GM12878 (cell line): ENCODE data around the gene SEC14L1. TPM values are rescaled to one million over a fixed set of nuclear protein-coding genes. Genes with fewer than 3 reads are reported as not detected.

ENCODE experiments used
- ATAC-seq: fragments of 200-7000 bp; cut with Tn5 transposase; 3 replicates; pipeline ENCODE4 v1.9.1; 2020; ENCODE audit warnings: mild to moderate bottlenecking, moderate library complexity
- BruUV-seq: library from RNA; stranded (reverse); fragments of 400-500 nt; replicated peaks from 2 replicates; lab custom pipeline; 2021; lab: Mats Ljungman, UMichigan
- CTCF ChIA-PET: fragments of 300-600 bp; sonication (Branson Sonifier 250); formaldehyde crosslinking; extraction: SDS; loops from one replicate; lab custom pipeline; 2021; ENCODE audit warnings: inconsistent platforms; lab: Yijun Ruan, JAX
- POLR2A ChIA-PET: fragments of 350-600 bp; formaldehyde crosslinking; extraction: SDS; loops from one replicate; lab custom pipeline; 2021; ENCODE audit warnings: inconsistent platforms; lab: Charles Lee
- RAD21 ChIA-PET: fragments of 300-600 bp; sonication (Branson Sonifier 250); formaldehyde crosslinking; loops from one replicate; lab custom pipeline; 2023; ENCODE audit warnings: antibody characterized with exemption; ENCODE audit not compliant: unreplicated experiment; lab: Charles Lee
- SMC1A ChIA-PET: fragments of 300-600 bp; sonication (Branson Sonifier 250); formaldehyde crosslinking; loops from one replicate; lab custom pipeline; 2023; ENCODE audit not compliant: unreplicated experiment, uncharacterized antibody; lab: Charles Lee
- DNase-seq: peaks from one replicate; pipeline ENCODE4 v3.0.0-alpha.2; 2011; ENCODE audit warnings: low read depth, low spot score
- FAIRE-seq: peaks from 3 replicates; lab custom pipeline; 2011; peaks lifted over from hg19 to GRCh38; lab: Jason Lieb, UNC
- H2AFZ ChIP-seq: 2 replicates; pipeline ENCODE4 v1.6.0; 2011; ENCODE audit warnings: low read depth, low read length, control low read depth; ENCODE audit not compliant: control insufficient read depth
- H3K27ac ChIP-seq: 2 replicates; pipeline ENCODE4 v1.5.1; 2011; ENCODE audit warnings: control low read depth; ENCODE audit not compliant: control insufficient read depth, insufficient read depth
- H3K27me3 ChIP-seq, 2 experiments: replicated peaks in 1 of 2; 2 replicates each; pipeline versions ENCODE4 v1.6.0 to v1.6.1; 2011; ENCODE audit warnings: low read length in 1 of 2; ENCODE audit not compliant: control insufficient read depth in 2 of 2, insufficient read depth in 2 of 2
- H3K36me3 ChIP-seq, 2 experiments: 2 replicates each; pipeline ENCODE4 v1.5.1; 2011; ENCODE audit warnings: low read length in 1 of 2; ENCODE audit not compliant: control insufficient read depth in 2 of 2, insufficient read depth in 2 of 2
- H3K4me1 ChIP-seq: 2 replicates; pipeline ENCODE4 v1.6.1; 2011; ENCODE audit warnings: mild to moderate bottlenecking, low read length, moderate library complexity, mixed read lengths; ENCODE audit not compliant: control insufficient read depth, insufficient read depth
- H3K4me2 ChIP-seq: 2 replicates; pipeline ENCODE4 v1.6.0; 2011; ENCODE audit warnings: control low read depth; ENCODE audit not compliant: control insufficient read depth, insufficient read depth
- H3K4me3 ChIP-seq: fragments of 200-600 bp; sonication (generic); 2 replicates; pipeline ENCODE4 v1.5.1; 2016
- H3K79me2 ChIP-seq: 2 replicates; pipeline ENCODE4 v1.6.0; 2011; ENCODE audit warnings: low read length; ENCODE audit not compliant: control insufficient read depth, insufficient read depth
- H3K9ac ChIP-seq: 2 replicates; pipeline ENCODE4 v1.8.0; 2011; ENCODE audit warnings: low read length, control low read depth, mixed read lengths; ENCODE audit not compliant: control insufficient read depth, insufficient read depth
- H3K9me3 ChIP-seq: replicated peaks from 3 replicates; pipeline ENCODE4 v1.5.1; 2011; ENCODE audit warnings: mild to moderate bottlenecking, low read length; ENCODE audit not compliant: control insufficient read depth, insufficient read depth
- H4K20me1 ChIP-seq: 2 replicates; pipeline ENCODE4 v1.6.0; 2011; ENCODE audit not compliant: control insufficient read depth, insufficient read depth
- DPF2 ChIP-seq: fragments of 450-650 bp; IDR thresholded peaks from 2 replicates; pipeline ENCODE4 v1.6.1; 2017; ENCODE audit warnings: mild to moderate bottlenecking
- EED ChIP-seq: sonication (generic); IDR thresholded peaks from 2 replicates; pipeline ENCODE4 v1.6.1; 2016; ENCODE audit warnings: antibody characterized with exemption, low read depth
- IKZF2 ChIP-seq, 2 experiments: fragments of 450-650 bp; IDR thresholded peaks; 2 replicates each; pipeline ENCODE4 v1.6.1; 2017; ENCODE audit warnings: mild to moderate bottlenecking in 2 of 2, moderate library complexity in 2 of 2
- MEF2B ChIP-seq: fragments of 450-650 bp; IDR thresholded peaks from 2 replicates; pipeline ENCODE4 v1.6.1; 2018; ENCODE audit warnings: mild to moderate bottlenecking, moderate library complexity; ENCODE audit not compliant: partially characterized antibody, poor library complexity, severe bottlenecking
- MTA2 ChIP-seq: fragments of 450-650 bp; IDR thresholded peaks from 2 replicates; pipeline ENCODE4 v1.6.1; 2016; ENCODE audit warnings: low read depth, mild to moderate bottlenecking, moderate library complexity
- POLR2A ChIP-seq: IDR thresholded peaks from 2 replicates; pipeline ENCODE4 v1.6.1; 2011; ENCODE audit warnings: low read depth, mild to moderate bottlenecking, low read length
- POU2F2 ChIP-seq: IDR thresholded peaks from 3 replicates; pipeline ENCODE4 v1.6.1; 2011; ENCODE audit warnings: low read depth, mild to moderate bottlenecking, low read length, borderline replicate concordance
- TBL1XR1 ChIP-seq: IDR thresholded peaks from 2 replicates; pipeline ENCODE4 v1.6.1; 2012; ENCODE audit warnings: low read depth, low read length, improper control_type of control experiment
- ZBED1 ChIP-seq: IDR thresholded peaks from 2 replicates; pipeline ENCODE4 v1.6.1; 2016; ENCODE audit warnings: borderline replicate concordance
- ZNF384 ChIP-seq: IDR thresholded peaks from 2 replicates; pipeline ENCODE4 v1.6.1; 2012; ENCODE audit warnings: low read depth, mild to moderate bottlenecking, low read length, improper control_type of control experiment, borderline replicate concordance
- WGBS: methylation state at CpG from one replicate; pipeline ENCODE4 v1.1.6; 2016; ENCODE audit warnings: low lambda C conversion rate; ENCODE audit not compliant: insufficient replicate concordance, insufficient coverage; ENCODE audit errors: missing lambda C conversion rate; 5-methylcytosine and 5-hydroxymethylcytosine counted together
- in situ Hi-C: fragments of 300-500 bp; cut with MboI; formaldehyde crosslinking; loops from 9 replicates; pipeline ENCODE4 v1.14.3; 2018; ENCODE audit warnings: mixed read lengths
- intact Hi-C: fragments of 100-400 bp; cut with micrococcal nuclease; formaldehyde crosslinking; loops from one replicate; pipeline ENCODE4 v1.14.2; 2022; ENCODE audit not compliant: unreplicated experiment
- polyA plus RNA-seq, 11 experiments: library from polyadenylated mRNA; depleted of rRNA in 4 of 11; unstranded in 6 of 11; stranded (reverse) in 5 of 11; fragments of >200 nt; fragmentation: Nextera tagmentation in 4 of 11; fragmentation: Illumina TruSeq in 1 of 11; extraction: Ambion mirVana in 4 of 11; extraction: Trizol in 1 of 11; gene quantifications; 1 replicate in 1 of 11; 2 replicates in 10 of 11; pipeline versions ENCODE4 v1.2.1 to v1.2.3, GENCODE V29; 2011 to 2016; ENCODE audit warnings: inconsistent platforms in 2 of 11, missing spikeins in 2 of 11, low read depth in 1 of 11
- total RNA-seq, 4 experiments: library from RNA; depleted of rRNA in 3 of 4; stranded (reverse); fragments of >200 nt in 3 of 4; fragmentation: Illumina TruSeq in 1 of 4; extraction: Trizol in 1 of 4; gene quantifications; 2 replicates each; pipeline versions ENCODE4 v1.2.1 to v1.2.3, GENCODE V29; 2013 to 2021
- TF ChIP-seq, protein P1 (sequence below): fragments of 450-650 bp; IDR thresholded peaks from 2 replicates; pipeline ENCODE4 v1.6.1; 2017; ENCODE audit warnings: mild to moderate bottlenecking, moderate library complexity
- TF ChIP-seq, protein P2 (sequence below): fragments of 450-650 bp; IDR thresholded peaks from 2 replicates; pipeline ENCODE4 v1.6.1; 2014; ENCODE audit warnings: mild to moderate bottlenecking
- TF ChIP-seq, protein P3 (sequence below): IDR thresholded peaks from 2 replicates; pipeline ENCODE4 v1.6.1; 2012; ENCODE audit warnings: low read depth, low read length, improper control_type of control experiment
- TF ChIP-seq, protein P4 (sequence below): IDR thresholded peaks from 2 replicates; pipeline ENCODE4 v1.6.1; 2011; ENCODE audit warnings: low read depth, mild to moderate bottlenecking, low read length, moderate library complexity, borderline replicate concordance; ENCODE audit errors: extremely low read depth
- TF ChIP-seq, protein P5 (sequence below), 3 experiments: IDR thresholded peaks in 2 of 3; conservative IDR thresholded peaks in 1 of 3; 2 replicates each; pipeline ENCODE4 v1.5.1; 2011; ENCODE audit warnings: low read depth in 3 of 3, low read length in 3 of 3, mild to moderate bottlenecking in 3 of 3, control low read depth in 2 of 3, moderate library complexity in 2 of 3, inconsistent platforms in 1 of 3, mixed read lengths in 1 of 3; ENCODE audit not compliant: control insufficient read depth in 2 of 3, insufficient read depth in 1 of 3; ENCODE audit errors: extremely low read depth in 1 of 3

The SEC14L1 gene
- total and polyA plus RNA-seq, 10 of the 15 experiments (the other 5 are each of a cell fraction or from before 2014, with no cell fraction given), result 6.3 to 66.1 (median 33.5) TPM

DNA sequence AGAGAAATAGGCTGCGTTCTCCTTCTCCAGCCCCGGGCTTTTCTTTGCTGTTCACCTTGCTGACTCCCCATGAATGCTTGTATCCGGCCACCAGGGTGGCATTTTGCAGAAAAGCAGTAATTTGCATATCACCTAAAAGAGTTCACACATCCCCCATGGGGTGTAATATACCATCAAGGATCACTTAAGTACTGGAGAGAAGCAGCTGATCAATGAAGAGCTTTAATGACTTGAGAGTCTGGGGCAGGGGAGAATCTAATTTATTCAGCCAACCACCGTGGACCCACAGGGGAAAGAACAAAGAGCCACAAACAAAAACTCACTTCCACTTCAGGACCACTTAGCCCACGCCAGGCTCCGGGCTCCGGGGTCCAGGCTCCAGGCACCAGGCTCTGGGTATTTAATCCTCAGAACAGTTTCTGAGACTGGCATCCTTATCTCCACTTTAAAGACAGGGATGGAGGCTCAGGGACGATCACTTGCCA lies 33.9 kb upstream of the SEC14L1 start:
- SMC1A ChIA-PET, result interaction anchor here (0.7 to 4.4 kb wide), 15 partner anchors 9 to 218 kb away, joined by 3 to 29 read pairs (median 5); partner anchors contain the start of gene SEC14L1
- Histone ChIP-seq H3K27me3 (no peaks in the 10 kb centered on the region), H3K4me3 (peak overlapping the region; percentile 46; the same call in 1 of the 2 replicates), H3K36me3 (no peaks in the 10 kb centered on the region), H2AFZ (no peak overlapping the region), H3K4me1 (peaks cover 47% of the 10 kb centered on the region), H3K9ac (peak overlapping the region; percentile 70), H3K9me3 (no peaks in the 10 kb centered on the region), H3K4me2 (peak overlapping the region; percentile 96), H4K20me1 (no peaks in the 10 kb centered on the region), H3K79me2 (no peaks in the 10 kb centered on the region), H3K27ac (peak overlapping the region; percentile 83)
- in situ Hi-C loops, result no loop called here
- CTCF ChIA-PET, result interaction anchor here (0.8 to 5.0 kb wide), 9 partner anchors 16 to 127 kb away, joined by 3 to 34 read pairs (median 3); partner anchors contain the start of gene SEC14L1
- intact Hi-C loops, result loop anchor here (1.0 to 5.0 kb wide), 2 partner anchors 33 to 105 kb away; partner anchors contain the start of gene SEC14L1
- no TSS peak for BruUV-seq
- FAIRE-seq, result no peak
- POLR2A ChIA-PET, result interaction anchor here (0.6 to 6.2 kb wide), 6 partner anchors 17 to 216 kb away, joined by 3 to 60 read pairs (median 5); partner anchors contain the start of gene SEC14L1
- peak; percentile 64 for DNase-seq
- RAD21 ChIA-PET, result interaction anchor here (1.0 to 6.6 kb wide), 10 partner anchors 9 to 335 kb away, joined by 3 to 87 read pairs (median 10); partner anchors contain the start of gene SEC14L1
- peak; percentile 72 for ATAC-seq
- WGBS, result under 1% methylated on average over 8 of the region's 8 CpGs
- TF ChIP-seq TBL1XR1 (0 out of 2 replicates have a peak, but pooled peaks have one; percentile 39), MTA2 (peak; percentile 45), DPF2 (peak; percentile 57; the same call in 1 of the 2 replicates), POU2F2 (peak; percentile 96), EED (0 out of 2 replicates have a peak, but pooled peaks have one; percentile 19), ZBED1 (no peak; the same call in 1 of the 2 replicates), MEF2B (peak; percentile 22), POLR2A (0 out of 2 replicates have a peak, but pooled peaks have one; percentile 21), ZNF384 (no peak), IKZF2 (IDR thresholded peaks at IDR 0.05) (no peak; a peak in 1 of 4 replicates)
- TF ChIP-seq, protein P1, sequence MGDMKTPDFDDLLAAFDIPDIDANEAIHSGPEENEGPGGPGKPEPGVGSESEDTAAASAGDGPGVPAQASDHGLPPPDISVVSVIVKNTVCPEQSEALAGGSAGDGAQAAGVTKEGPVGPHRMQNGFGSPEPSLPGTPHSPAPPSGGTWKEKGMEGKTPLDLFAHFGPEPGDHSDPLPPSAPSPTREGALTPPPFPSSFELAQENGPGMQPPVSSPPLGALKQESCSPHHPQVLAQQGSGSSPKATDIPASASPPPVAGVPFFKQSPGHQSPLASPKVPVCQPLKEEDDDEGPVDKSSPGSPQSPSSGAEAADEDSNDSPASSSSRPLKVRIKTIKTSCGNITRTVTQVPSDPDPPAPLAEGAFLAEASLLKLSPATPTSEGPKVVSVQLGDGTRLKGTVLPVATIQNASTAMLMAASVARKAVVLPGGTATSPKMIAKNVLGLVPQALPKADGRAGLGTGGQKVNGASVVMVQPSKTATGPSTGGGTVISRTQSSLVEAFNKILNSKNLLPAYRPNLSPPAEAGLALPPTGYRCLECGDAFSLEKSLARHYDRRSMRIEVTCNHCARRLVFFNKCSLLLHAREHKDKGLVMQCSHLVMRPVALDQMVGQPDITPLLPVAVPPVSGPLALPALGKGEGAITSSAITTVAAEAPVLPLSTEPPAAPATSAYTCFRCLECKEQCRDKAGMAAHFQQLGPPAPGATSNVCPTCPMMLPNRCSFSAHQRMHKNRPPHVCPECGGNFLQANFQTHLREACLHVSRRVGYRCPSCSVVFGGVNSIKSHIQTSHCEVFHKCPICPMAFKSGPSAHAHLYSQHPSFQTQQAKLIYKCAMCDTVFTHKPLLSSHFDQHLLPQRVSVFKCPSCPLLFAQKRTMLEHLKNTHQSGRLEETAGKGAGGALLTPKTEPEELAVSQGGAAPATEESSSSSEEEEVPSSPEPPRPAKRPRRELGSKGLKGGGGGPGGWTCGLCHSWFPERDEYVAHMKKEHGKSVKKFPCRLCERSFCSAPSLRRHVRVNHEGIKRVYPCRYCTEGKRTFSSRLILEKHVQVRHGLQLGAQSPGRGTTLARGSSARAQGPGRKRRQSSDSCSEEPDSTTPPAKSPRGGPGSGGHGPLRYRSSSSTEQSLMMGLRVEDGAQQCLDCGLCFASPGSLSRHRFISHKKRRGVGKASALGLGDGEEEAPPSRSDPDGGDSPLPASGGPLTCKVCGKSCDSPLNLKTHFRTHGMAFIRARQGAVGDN, result 0 out of 2 replicates have a peak, but pooled peaks have one; percentile 19
- TF ChIP-seq, protein P2, sequence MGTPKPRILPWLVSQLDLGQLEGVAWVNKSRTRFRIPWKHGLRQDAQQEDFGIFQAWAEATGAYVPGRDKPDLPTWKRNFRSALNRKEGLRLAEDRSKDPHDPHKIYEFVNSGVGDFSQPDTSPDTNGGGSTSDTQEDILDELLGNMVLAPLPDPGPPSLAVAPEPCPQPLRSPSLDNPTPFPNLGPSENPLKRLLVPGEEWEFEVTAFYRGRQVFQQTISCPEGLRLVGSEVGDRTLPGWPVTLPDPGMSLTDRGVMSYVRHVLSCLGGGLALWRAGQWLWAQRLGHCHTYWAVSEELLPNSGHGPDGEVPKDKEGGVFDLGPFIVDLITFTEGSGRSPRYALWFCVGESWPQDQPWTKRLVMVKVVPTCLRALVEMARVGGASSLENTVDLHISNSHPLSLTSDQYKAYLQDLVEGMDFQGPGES, result no peak
- TF ChIP-seq, protein P3, sequence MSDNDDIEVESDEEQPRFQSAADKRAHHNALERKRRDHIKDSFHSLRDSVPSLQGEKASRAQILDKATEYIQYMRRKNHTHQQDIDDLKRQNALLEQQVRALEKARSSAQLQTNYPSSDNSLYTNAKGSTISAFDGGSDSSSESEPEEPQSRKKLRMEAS, result no peak
- TF ChIP-seq, protein P4, sequence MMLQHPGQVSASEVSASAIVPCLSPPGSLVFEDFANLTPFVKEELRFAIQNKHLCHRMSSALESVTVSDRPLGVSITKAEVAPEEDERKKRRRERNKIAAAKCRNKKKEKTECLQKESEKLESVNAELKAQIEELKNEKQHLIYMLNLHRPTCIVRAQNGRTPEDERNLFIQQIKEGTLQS, result no peak
- TF ChIP-seq, protein P5, sequence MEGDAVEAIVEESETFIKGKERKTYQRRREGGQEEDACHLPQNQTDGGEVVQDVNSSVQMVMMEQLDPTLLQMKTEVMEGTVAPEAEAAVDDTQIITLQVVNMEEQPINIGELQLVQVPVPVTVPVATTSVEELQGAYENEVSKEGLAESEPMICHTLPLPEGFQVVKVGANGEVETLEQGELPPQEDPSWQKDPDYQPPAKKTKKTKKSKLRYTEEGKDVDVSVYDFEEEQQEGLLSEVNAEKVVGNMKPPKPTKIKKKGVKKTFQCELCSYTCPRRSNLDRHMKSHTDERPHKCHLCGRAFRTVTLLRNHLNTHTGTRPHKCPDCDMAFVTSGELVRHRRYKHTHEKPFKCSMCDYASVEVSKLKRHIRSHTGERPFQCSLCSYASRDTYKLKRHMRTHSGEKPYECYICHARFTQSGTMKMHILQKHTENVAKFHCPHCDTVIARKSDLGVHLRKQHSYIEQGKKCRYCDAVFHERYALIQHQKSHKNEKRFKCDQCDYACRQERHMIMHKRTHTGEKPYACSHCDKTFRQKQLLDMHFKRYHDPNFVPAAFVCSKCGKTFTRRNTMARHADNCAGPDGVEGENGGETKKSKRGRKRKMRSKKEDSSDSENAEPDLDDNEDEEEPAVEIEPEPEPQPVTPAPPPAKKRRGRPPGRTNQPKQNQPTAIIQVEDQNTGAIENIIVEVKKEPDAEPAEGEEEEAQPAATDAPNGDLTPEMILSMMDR (IDR thresholded peaks at IDR 0.05 in 2 of 3, conservative IDR thresholded peaks at IDR 0.05 in 1 of 3; ENCODE audit: control insufficient read depth in 2 of 3, extremely low read depth in 1 of 3, insufficient read depth in 1 of 3, low read depth in 3 of 3, low read length in 3 of 3), result peak in 2 of 3 experiments; percentile 30 to 36; a peak in 3 of 6 replicates
